AG08396 (cell line): ENCODE results near the gene FANCI.
A peak's percentile ranks its signal among the peaks of the same experiment; 100 is the strongest.

ENCODE experiments used
- DNase-seq: peaks from one replicate; pipeline ENCODE4 v3.0.0; 2012; ENCODE audit warnings: low spot score, mixed read lengths

The FANCI gene

DNA sequence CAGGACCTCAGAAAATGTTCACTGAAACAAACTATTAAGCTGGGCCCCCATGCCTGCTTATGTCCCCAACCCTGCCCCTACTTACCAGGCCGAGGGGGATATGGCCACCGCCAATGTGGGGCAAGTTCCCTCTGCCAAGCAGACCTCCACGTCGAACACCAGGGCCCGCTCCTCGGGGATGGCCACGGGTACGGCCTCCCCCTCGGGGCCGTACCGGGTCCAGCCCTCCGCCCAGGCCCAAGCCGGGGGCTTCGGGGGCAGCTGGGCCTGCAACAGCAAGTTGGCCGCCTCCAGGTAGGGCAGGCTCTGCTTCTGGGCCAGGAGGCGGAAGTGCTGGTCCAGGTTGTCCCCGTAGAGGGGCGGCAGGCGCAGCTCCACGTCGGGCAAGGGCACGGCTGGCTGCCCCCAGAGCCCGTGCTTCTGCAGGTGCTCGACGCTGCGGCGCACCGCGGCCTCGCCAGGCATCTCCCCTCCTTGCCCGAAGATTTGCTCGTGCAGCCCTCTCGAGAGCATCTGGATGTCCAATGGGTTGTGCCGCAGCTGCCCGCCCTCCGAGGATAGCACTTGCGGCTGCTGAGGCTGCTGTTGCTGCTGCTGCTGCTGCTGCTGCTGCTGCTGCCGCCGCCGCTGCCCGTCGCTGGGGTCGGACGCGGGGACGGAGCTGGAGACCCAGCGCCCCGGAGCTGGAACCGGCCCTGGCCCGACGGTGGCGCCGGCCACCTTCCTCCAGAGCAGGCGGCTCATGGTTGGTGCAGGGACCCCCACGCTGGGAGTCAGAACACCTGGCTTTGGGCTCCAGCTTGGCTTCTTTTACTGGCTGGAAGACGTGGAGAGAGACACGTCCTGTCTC lies 89.5 kb downstream of the FANCI start:
- no peak for DNase-seq

DNA sequence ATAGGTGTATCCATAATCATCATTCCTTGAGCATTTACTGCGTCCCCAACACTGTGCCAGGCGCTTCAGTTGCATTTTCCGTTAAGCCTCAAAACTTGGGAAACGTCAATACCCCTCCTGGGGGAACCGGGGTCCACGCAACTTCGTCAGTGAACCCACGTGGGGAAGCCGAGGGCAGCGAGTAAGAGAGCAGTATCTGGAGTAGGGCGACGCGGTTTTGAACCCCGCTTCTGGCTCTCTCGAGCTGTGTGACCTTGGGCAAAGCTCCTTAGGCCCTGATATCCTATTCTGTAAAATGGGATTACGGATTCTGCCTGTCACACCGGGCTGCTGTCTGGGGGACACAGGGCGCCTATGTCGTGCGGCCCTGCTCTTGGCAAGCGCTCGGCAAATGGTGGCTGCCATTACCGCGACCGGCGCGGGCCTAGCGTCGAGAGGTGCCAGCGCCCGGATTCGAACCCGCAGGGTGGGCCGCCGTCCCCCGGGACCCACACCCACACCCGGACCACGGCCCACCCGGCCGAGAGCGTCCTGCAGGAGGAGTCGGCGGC lies 90.3 kb downstream of the FANCI start:
- no peak for DNase-seq

DNA sequence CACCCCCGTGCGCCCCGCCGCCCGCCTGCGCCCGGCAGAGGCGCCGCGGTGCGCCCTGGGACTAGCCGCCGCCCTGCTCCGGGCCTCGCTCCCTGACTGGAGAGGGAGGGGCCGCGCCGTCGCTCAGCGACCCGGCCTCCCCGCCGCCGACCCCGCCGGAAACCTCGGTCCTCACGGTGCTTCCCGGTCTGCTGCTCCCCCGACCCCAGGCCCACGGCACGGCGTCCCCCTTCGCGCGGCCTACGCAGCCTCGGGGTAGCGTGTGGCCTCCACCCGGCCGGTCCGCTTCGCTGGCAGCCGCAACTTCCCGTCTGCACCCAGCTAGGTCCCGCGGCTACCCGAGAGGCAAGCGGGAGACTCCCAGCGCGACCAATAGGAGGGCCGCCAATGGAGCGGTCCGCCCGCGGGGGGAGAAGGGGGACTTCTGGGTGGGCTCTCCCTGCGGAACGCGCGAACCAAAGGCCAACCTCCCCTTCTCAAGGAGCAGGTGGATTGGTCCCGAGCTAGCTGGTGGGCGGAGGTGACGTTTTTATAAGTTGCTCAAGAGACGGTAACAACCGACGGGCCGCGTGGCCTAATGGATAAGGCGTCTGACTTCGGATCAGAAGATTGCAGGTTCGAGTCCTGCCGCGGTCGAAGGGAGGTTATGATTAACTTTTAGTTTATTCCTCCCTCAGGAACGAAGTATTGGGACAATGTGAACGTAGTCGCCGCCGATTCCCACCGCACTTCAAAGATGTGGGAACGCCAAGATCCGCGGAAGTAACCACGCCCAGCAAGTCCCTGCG lies 90.9 kb downstream of the FANCI start, which contains the start of gene POLG:
TSS of gene POLG (minus strand) at position 315 of the 788 bp plus-strand sequence. CDS start 1,070 bp downstream, outside the sequence.
- DNase-seq, result peak; percentile 98

DNA sequence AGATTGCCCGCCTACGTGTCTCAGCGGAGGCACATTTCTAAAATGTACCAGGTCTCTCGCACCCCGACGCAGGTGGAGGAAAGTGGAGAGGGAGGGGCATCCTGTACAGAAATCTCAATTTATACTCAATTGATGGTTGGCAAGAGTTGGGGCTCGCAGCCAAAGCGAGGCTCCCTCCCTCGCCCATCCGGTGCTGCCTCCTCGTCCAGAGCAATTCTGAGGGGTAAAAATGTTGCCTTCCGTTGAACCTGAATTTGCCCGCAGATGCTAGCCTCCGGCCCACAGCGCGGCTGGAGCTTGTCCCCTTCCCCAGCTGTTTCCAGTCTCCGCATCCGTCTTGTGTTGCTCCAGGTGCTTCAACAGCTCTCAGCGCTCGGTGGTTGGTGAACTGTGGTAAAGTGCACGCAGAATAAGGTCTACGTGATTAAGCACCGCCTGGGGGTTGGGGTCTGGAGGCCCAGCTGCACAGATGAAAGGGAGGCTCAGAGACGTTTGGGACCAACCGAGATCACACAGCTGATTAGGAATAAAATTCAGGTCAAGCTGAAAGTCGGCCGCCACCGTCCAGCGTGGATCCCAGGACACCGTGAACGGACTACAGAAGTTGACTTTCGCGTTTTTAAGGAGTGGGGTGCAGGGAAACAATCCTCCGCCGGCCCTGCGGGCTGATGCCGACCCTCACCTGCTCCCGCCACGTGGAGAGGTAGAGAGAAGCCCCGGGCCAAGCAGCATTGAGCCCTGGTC lies 91.7 kb downstream of the FANCI start:
- DNase-seq, result no peak

DNA sequence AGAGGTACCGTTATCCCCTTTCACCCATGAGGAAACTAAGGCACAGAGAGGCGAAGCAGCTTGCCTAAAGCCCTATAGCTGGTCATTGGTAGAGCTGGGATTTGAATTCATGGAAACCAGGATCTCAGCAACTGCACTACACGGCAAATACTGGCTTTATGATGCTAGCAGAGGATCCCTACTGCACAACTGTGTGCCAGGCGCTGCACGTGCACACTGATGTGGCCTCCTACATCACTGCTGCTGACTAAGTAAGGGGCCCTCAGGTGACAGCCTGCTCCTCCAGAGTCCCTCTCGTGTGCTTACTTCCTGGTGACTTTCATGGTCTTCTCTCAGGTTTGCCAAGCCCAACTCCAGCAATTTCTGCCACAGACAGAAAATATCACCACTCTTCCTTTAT lies 94.3 kb downstream of the FANCI start:
- DNase-seq, result no peak

DNA sequence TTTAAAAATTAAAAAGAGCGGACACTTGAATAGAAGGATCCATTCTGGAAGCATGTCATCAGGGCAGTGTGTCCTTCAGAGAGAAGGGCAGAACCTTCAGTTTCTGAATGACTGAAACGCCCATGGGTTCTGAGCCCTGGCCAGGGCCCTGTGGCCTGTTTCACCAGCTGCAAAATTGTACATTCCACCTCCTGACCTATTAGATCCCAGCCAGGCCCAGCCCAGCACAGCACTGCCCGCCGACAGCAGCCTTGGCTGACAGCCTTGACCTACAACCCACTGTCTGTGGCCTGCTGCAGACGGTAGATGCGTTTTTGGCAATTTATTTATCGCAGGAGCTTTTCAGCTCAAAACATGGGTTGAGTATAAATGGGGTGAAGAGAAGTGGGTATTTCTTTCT lies 96.8 kb downstream of the FANCI start:
- no peak for DNase-seq

DNA sequence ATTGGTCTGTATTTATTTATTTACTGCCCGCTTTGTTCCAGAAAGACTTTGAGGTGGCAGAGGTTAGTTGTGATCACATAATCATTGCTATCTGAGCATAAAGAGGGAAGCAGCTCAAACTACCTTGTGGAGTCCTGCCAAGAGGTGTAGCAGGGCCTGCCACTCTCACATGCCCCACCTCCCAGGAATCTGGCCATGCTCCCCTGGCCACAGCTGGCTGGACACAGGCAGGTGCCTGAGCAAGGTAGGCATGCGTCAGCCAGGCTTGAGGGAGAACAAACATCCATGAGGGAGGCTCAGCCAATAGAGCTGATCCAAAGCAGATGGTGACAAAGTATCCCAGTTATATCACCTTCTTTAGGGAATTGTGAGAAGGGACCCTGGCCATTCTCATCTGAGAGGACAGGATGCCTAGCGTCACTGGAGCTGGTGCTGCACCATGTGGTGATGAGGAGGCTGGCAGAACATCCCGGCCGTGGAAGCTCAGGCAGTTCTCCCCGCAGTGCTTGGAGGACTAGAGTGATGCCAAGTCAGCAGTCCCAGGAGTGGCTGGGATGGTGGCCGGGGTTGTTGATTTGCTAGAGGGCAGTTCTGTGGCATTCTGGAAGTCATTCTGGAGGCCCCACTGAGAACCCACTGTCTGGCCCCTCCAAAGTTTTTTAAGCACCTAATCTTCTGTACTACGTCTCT lies 97.7 kb downstream of the FANCI start:
- no peak for DNase-seq

DNA sequence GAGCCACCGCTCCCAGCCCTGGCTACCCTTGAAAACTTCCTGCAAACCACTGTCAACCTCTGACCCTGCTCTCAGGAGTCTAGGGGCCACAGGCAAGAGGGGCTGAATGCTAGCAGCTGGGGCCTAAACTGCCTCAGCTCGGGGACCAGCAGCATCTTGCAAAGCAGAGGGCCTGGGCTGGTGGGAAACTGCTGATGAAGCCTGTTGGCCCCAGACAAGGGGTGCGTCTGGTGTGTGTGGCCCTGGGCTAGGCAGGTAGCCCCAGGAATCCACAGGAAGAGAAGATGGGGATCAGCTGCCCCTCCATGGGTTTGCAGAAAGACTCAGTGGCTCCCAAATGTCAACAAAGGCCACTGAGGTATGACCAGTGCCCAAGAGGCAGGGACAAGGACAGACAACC lies 99.1 kb downstream of the FANCI start:
- no peak for DNase-seq

DNA sequence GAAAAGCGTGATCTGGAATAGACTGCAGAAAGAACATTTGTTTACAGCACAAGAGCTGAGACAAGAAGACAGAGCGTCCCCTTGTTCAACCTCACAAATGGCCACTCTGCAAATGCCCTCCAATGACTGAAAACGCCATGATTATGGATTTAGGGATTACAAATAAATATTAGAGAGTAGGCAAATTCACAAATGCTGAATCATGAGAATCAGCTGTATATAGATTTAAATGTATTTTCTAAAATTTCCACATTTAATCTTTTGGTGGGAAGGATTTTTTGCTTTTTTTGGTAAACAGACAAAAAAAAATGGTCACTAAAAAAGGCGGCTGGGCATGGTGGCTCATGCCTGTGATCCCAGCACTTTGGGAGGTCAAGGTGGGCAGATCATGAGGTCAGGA lies 101.5 kb downstream of the FANCI start:
- no peak for DNase-seq

DNA sequence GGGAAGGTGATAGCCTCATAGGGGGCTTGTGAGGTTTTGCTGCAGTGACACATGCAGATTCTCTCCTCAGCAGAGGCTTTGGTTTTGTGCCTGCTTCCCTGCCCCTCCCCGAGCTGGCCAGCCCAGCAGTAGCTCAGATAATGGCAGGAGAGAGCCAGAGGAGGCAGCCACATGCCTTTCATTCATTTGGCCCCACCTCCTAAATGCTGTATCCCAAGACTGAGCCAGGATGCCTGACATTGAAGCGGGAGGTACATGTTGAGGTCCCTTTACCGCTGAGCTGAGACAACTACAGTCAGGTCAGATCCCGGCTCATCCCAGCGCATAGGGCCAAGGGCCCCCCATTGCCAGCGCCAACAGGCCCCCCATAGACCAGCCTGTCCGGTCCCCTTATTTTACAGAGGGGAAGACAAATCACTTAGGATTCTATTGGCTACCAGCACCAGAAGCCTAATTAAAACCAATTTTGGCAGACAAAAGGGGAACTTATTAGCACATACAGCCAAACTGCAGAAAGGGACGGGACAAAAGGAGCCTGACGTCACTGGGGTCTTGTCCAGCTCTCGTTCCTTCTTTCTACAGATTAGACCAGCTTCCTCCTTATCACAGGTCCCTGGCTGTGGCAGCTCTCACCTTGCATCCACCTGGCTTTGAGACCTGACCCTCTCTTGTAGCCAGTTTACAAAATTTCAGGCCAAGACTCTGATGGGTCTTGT lies 102.9 kb downstream of the FANCI start:
- no peak for DNase-seq

DNA sequence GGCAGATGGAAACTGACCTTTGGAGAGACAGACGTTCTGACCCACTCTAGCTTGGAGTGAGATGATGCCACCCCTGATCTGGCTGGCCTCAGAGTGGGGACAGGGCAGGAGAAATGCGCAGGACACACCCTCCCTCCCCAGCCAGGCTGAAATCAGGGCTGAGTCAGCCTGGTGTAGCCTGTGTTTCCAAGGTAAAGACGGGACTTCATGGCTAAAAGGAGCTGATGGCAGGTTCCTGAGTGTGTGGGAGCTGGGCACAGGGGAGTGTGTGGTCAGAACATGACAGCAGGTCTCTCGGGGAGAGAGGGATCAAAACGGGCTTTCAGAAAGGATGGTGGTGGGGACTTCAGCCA lies 105.4 kb downstream of the FANCI start:
- DNase-seq, result no peak

DNA sequence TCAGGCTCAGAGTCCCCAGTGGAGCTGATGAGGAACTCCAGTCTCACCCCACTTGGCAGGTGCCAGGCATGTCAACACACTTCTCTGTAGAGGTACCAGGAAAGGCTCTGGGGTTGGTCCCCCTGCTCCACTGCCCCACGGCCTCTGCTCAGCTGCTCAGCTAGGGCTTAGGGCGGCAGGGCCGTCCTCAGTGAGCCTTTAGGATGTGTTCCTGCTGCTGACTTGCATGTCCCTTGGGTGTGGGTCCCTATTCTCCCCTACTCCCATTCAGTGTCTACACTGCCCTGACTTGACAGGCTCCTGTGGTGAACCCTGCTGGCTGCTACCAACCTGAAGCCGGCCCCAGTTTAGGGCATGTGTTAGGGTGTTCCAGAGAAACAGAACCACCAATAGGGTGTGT lies 108.7 kb downstream of the FANCI start:
- no peak for DNase-seq

DNA sequence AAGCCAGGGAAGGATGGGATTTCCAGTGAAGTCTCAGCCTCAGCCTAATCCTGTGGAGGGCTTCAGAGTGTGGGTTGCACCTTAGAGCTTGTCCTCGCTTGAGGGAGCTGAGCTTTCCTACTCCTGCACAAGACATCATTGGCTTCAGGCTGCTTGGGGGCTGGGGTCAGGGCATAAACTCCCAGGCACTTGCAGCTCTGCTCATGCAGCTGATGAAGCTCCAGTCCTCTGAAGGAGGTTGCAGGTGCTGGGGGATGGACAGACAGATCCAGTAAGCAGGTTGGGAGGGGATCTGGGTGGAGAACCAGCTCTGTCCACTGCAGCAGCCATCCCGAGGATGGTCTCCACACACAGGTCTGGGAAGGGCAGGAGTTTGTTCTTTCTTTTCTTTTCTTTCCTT lies 110.2 kb downstream of the FANCI start:
- no peak for DNase-seq

DNA sequence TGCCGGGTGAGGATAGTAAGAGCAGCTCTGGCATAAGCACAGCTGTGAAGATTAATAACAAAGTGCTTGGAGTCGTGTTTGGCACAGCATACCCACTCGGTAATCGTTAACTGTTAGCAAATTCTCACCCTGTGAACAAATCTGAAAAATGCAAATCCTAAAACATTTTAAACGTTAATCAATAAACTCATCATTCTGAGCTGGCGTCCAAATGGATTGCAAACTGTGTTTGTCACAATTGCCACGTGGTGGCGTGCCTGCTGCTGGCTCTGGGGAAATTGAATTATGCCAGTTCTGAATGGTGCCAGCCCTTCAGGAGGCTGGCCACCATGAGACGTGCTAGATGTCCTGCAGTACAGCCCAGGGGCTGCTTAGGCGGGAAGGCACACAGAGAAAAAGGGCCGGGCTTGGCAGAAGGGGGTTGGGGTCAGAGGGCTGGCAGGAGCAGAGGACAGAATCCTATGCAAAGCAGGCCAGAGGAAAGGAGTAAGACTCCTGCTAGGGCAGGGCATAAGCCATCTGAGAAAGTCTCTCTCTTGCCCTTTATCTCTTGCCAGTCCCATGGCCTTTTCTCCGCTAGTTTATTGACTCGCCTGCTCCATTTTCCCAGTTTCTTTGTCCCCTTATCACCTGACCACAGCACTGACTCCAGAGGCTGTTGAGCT lies 113.0 kb downstream of the FANCI start:
- no peak for DNase-seq

DNA sequence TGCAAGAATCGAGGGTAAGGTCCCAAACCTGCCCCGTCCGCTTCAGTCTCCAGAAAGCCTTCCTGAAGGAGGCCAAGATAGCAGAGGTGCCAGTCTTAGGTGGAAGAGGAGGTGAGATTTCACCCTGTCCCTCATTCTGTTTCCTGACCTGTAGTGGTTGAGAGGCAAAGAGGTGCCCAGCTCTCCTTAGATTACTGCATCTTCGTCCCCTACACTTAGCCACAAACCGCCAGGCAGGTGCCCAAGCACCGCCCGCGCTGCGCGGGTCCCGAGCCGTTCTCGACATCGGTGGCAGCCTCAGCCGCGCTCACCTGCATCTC lies 114.6 kb downstream of the FANCI start:
- DNase-seq, result no peak

DNA sequence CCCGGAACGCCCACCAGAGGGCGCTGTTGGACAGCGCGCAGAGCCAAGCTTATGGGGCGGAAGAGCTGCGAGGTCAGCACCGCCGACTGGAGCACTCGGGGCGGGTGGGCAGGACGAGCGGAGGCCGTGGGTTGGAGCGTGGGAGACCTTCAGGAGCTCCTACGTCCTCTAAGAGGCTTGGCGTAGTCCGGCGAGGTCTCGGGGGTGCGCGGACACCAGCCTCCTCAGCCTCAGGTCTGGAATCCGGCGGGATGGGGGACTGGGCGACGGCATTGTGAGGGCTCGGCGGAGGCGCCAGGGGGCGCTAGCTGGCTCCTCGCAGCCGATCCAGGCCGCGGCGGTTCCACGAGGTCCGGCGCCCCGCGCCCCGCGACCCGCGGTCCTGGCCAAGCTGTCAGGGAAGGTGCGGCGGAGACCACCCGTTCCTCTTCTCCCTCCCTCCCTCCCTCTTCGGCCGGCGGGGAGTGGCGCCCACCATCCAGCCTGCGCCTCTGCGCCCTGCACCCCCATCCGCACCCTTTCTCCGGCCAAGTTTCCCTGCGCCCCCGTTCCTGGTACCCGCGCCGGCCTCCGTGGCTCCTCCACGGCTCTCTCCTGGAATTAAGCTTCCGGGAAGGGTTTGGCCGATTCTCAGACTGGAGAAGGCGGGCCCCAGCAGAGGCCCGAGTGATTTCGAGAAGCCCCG lies 115.1 kb downstream of the FANCI start:
- DNase-seq, result peak; percentile 93

DNA sequence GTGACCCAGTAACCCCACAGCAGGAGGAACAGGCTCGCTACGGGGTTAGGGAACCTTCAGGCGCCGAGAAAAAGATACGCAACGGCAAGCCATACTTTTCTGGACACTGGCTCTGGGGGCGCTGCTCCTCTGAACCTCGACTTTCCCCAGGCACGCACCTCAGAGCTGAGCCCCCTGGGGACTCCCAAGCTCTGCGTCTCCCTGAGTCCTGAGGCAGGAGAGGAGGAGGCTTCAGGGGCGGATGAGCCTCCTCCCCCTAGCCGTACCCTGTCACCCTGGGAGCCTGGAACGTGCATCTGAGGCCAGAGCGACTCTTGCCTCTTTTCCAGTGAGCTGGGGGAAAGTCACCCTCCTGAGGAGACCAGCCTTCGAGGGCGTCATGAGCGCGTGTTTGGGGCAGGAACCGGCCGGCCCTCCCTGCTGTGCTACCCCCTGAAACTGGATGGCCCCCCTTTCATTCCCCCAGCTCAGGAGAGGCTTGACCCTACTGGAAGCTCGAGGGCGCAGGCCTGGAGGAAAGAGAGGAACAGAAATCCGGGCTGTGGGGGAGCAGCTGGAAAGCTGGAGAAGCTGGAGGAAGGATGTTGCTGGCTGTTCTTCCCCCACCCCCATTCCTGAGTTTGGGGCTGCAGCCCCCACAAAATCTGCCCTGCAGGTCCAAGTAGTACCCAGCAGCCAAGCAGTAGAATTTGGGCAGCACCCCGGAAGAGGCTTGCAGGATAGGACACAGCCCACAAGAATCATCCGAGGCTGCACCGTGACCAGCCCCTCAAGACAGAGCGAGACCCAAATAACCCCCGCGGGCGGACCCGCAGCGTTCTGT lies 115.9 kb downstream of the FANCI start:
- DNase-seq, result no peak

DNA sequence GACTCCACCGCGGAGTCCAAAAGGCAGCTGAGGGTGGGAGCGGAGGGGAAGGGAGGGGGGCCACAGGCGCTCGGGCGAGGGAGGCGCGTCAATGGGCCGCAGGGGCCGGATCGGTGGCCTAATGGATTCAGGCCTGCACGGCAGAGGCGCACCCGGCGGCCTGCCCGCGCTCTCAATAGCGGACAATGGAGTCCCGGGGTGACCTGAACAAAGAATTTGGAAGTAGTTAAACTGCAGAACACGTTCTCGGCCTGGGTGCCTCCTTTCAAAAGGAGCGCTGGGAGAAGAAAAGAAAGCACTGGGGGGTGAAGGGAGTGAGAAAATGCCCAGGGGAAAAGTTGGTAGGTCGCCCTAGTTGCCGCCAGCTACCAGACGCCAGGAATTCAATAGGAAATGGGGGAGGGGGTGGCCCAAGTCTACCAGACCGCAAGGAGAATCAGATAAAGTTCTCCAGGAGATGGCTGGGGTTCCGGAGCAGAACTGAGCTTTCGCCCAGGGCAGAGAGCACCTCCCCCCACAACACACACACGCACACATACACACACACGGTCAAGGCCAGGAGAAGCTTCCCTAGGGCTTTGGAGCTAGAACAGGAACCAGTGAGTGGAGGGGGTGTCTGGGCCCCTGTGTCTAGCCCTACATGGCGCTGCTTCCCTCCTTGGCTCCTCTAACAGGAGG lies 116.7 kb downstream of the FANCI start:
- no peak for DNase-seq
